NCI-H2171 (cell line): ENCODE data around the gene BTG1.
"Not testable (repeated sequence)": the region's sequence is repeated elsewhere in the genome, so short reads cannot be mapped to it uniquely, and the experiment has no call there.

Experiments used
- DNase-seq: peaks from one replicate; lab custom pipeline; 2025; lab: John Stamatoyannopoulos, UW

The BTG1 gene

GRCh38 chr12:92096346-92097136, 49.1 kb downstream of the BTG1 start:
- no peak for DNase-seq

- no peak for DNase-seq
Observed at GRCh38 chr12:92094751-92095161, 50.9 kb downstream of the BTG1 start.

GRCh38 chr12:92094301-92094700, 51.3 kb downstream of the BTG1 start:
- DNase-seq: not testable (repeated sequence)
